Measurements from ENCODE around the gene FN3K. TPM values are rescaled to one million over a fixed set of nuclear protein-coding genes. Genes with fewer than 3 reads are reported as not detected.

Gene FN3K
- total RNA-seq, 1 experiment from 2014 or later, result 28.3 TPM

- Histone ChIP-seq H3K23ac (ENCODE audit: insufficient read length, low read depth, low read length) (no peak overlapping the region), H3K79me1 (ENCODE audit: insufficient read depth, low read depth, low read length, poor library complexity, severe bottlenecking) (peaks cover 2% of the 10 kb centered on the region), H3K9ac (ENCODE audit: extremely low read depth, insufficient read length, low read length) (no peak overlapping the region), H3K9me3 (ENCODE audit: control insufficient read depth, low read depth, low read length) (no peaks in the 10 kb centered on the region), H3K56ac (ENCODE audit: insufficient read length, low read depth, low read length) (no peak overlapping the region), H3K27ac (ENCODE audit: insufficient read length, low read depth, low read length) (no peak overlapping the region), H4K5ac (ENCODE audit: insufficient read length, low read depth, low read length) (no peak overlapping the region), H2BK15ac (ENCODE audit: low read depth, low read length) (no peak overlapping the region), H3K4me2 (ENCODE audit: insufficient read depth, insufficient read length, low read length) (no peak overlapping the region), H3K4ac (ENCODE audit: low read depth, low read length) (no peak overlapping the region), H2BK12ac (ENCODE audit: insufficient read length, low read depth, low read length) (no peak overlapping the region), H2AK5ac (ENCODE audit: insufficient read length, low read length) (no peak overlapping the region), H3K18ac (ENCODE audit: insufficient read length, low read depth, low read length) (no peak overlapping the region), H2BK5ac (ENCODE audit: insufficient read length, low read length) (no peak overlapping the region), H3K79me2 (ENCODE audit: insufficient read depth, low read length) (no peaks in the 10 kb centered on the region), H4K8ac (replicated peaks; ENCODE audit: insufficient read length, low read depth, low read length) (no peak overlapping the region), H3K4me1 (ENCODE audit: insufficient read depth, low read length) (no peaks in the 10 kb centered on the region), H2AFZ (ENCODE audit: low read length) (no peak overlapping the region), H2BK20ac (ENCODE audit: low read depth, low read length, poor library complexity, severe bottlenecking) (no peak overlapping the region), H4K91ac (ENCODE audit: insufficient read length, low read depth, low read length) (no peak overlapping the region), H3K14ac (ENCODE audit: insufficient read depth, low read length) (no peak overlapping the region), H3K23me2 (ENCODE audit: insufficient read length, low read depth, low read length, poor library complexity, severe bottlenecking) (peaks cover 4% of the 10 kb centered on the region), H3T11ph (ENCODE audit: low read length) (no peak overlapping the region), H2BK120ac (ENCODE audit: low read depth, low read length, poor library complexity, severe bottlenecking) (no peak overlapping the region), H3K27me3 (ENCODE audit: insufficient read depth, low read length) (no peaks in the 10 kb centered on the region), H4K20me1 (ENCODE audit: control insufficient read depth, insufficient read depth, insufficient read length) (no peaks in the 10 kb centered on the region)
- TF ChIP-seq CTCF (conservative IDR thresholded peaks at IDR 0.05), result peak; percentile 95
- Mint-ChIP-seq H3K36me3 (ENCODE audit: insufficient read depth in 1 of 3, low read depth in 3 of 3) (peaks cover 39 to 71% (median 61%) of the 10 kb centered on the region in 3 experiments), H3K27me3 (ENCODE audit: low read depth) (no peaks in the 10 kb centered on the region), H3K4me3 (no peak overlapping the region), H3K27ac (no peak overlapping the region), H3K9me3 (peaks cover 0 to 5% of the 10 kb centered on the region in 2 experiments; a peak in 3 of 5 replicates), H3K4me1 (peaks cover 0 to 4% of the 10 kb centered on the region in 2 experiments; a peak in 2 of 4 replicates)
- WGBS (ENCODE audit: extremely low coverage, insufficient read length, low lambda C conversion rate), result no CpG with 5 or more reads among the region's 34 CpGs
- DNase-seq, result peak; percentile 91
These were observed 39.8 kb downstream of the FN3K start for GRCh38 chr17:82775001-82775823.

All from H9 (cell line).